A549 (cell line): ENCODE data around the gene FAM24B.
"Not testable (repeated sequence)": the region's sequence is repeated elsewhere in the genome, so short reads cannot be mapped to it uniquely, and the experiment has no call there.

Experiments used
- CBX8 ChIP-seq: fragments of 200-600 bp; sonication (generic); IDR thresholded peaks from 2 replicates; pipeline ENCODE4 v1.6.1; 2016
- CEBPB ChIP-seq, 2 experiments: fragments of >200 bp in 1 of 2; sonication (Bioruptor Twin) in 1 of 2; formaldehyde crosslinking in 1 of 2; IDR thresholded peaks; 2 replicates each; pipeline ENCODE4 v1.6.1; 2012 to 2016
- CHD4 ChIP-seq: fragments of 200-600 bp; sonication (generic); IDR thresholded peaks from 2 replicates; pipeline ENCODE4 v1.6.1; 2016; ENCODE audit warnings: antibody characterized with exemption, mild to moderate bottlenecking, borderline replicate concordance
- HDAC2 ChIP-seq: fragments of 200-600 bp; sonication (generic); IDR thresholded peaks from 2 replicates; pipeline ENCODE4 v1.6.1; 2016
- NFE2L2 ChIP-seq: fragments of 150-350 bp; conservative IDR thresholded peaks from 2 replicates; pipeline ENCODE4 v1.6.1; 2014; ENCODE audit warnings: low read length
- TF ChIP-seq, protein P1 (sequence below): fragments of >200 bp; sonication (Bioruptor Twin); formaldehyde crosslinking; IDR thresholded peaks from 3 replicates; pipeline ENCODE4 v1.5.1; 2016

DNA sequence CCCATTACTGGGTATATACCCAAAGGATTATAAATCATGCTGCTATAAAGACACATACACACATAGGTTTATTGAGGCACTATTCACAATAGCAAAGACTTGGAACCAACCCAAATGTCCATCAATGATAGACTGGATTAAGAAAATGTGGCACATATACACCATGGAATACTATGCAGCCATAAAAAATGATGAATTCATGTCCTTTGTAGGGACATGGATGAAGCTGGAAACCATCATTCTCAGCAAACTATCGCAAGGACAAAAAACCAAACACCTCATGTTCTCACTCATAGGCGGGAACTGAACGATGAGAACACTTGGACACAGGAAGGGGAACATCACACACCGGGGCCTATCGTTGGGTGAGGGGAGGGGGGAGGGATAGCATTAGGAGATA is 21.3 kb downstream of the FAM24B start:
- not testable (repeated sequence) for TF ChIP-seq CEBPB (IDR thresholded peaks at IDR 0.05); HDAC2; NFE2L2; CHD4; CBX8
- TF ChIP-seq, protein P1, sequence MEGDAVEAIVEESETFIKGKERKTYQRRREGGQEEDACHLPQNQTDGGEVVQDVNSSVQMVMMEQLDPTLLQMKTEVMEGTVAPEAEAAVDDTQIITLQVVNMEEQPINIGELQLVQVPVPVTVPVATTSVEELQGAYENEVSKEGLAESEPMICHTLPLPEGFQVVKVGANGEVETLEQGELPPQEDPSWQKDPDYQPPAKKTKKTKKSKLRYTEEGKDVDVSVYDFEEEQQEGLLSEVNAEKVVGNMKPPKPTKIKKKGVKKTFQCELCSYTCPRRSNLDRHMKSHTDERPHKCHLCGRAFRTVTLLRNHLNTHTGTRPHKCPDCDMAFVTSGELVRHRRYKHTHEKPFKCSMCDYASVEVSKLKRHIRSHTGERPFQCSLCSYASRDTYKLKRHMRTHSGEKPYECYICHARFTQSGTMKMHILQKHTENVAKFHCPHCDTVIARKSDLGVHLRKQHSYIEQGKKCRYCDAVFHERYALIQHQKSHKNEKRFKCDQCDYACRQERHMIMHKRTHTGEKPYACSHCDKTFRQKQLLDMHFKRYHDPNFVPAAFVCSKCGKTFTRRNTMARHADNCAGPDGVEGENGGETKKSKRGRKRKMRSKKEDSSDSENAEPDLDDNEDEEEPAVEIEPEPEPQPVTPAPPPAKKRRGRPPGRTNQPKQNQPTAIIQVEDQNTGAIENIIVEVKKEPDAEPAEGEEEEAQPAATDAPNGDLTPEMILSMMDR: not testable (repeated sequence)
